PC-3 (cell line): ENCODE data around the gene HERC2.
"Not testable (repeated sequence)": the region's sequence is repeated elsewhere in the genome, so short reads cannot be mapped to it uniquely, and the experiment has no call there.

ENCODE experiments used
- EZH2 ChIP-seq: fragments of 300-600 bp; sonication (generic); IDR thresholded peaks from one replicate; pipeline ENCODE4 v1.6.1; 2017; ENCODE audit warnings: antibody characterized with exemption, mild to moderate bottlenecking, low read length; ENCODE audit not compliant: unreplicated experiment
- EZH2phosphoT487 ChIP-seq: fragments of 300-600 bp; sonication (generic); IDR thresholded peaks from 2 replicates; pipeline ENCODE4 v1.6.1; 2018; ENCODE audit warnings: mild to moderate bottlenecking, antibody characterized with exemption, low read length, borderline replicate concordance
- TF ChIP-seq, protein P1 (sequence below): fragments of 300-600 bp; sonication (generic); conservative IDR thresholded peaks from 2 replicates; pipeline ENCODE4 v1.5.1; 2017; ENCODE audit warnings: antibody characterized with exemption, low read depth, mild to moderate bottlenecking, low read length

DNA sequence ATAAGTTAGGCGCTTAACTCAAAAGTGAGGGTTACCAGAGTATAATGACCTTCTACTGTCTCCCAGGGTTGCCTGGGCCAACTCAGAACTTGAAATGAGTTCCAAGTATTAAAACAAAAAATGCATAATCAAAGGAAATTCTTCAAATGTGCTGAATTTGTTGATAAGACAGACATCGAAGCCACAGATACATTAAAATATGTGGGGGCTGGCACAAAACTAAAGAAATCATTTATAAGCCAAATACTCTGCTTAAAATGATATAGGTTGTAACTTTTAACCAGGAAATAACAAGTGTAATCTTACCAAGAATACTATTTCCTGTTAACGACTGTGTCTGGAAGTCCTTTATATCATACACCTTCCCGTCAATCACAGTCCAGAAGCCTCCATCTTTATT is 83.7 kb downstream of the HERC2 start:
- TF ChIP-seq, protein P1, sequence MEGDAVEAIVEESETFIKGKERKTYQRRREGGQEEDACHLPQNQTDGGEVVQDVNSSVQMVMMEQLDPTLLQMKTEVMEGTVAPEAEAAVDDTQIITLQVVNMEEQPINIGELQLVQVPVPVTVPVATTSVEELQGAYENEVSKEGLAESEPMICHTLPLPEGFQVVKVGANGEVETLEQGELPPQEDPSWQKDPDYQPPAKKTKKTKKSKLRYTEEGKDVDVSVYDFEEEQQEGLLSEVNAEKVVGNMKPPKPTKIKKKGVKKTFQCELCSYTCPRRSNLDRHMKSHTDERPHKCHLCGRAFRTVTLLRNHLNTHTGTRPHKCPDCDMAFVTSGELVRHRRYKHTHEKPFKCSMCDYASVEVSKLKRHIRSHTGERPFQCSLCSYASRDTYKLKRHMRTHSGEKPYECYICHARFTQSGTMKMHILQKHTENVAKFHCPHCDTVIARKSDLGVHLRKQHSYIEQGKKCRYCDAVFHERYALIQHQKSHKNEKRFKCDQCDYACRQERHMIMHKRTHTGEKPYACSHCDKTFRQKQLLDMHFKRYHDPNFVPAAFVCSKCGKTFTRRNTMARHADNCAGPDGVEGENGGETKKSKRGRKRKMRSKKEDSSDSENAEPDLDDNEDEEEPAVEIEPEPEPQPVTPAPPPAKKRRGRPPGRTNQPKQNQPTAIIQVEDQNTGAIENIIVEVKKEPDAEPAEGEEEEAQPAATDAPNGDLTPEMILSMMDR: not testable (repeated sequence)
- TF ChIP-seq EZH2, EZH2phosphoT487: not testable (repeated sequence)
